ENCODE data around the gene FMNL3. TPM values are rescaled to one million over a fixed set of nuclear protein-coding genes. Genes with fewer than 3 reads are reported as not detected.

The FMNL3 gene
- total and polyA plus RNA-seq, 2 of the 8 experiments (the other 6 are each of a cell fraction or from before 2014, with no cell fraction given): 8.6 to 29.0 TPM

DNA sequence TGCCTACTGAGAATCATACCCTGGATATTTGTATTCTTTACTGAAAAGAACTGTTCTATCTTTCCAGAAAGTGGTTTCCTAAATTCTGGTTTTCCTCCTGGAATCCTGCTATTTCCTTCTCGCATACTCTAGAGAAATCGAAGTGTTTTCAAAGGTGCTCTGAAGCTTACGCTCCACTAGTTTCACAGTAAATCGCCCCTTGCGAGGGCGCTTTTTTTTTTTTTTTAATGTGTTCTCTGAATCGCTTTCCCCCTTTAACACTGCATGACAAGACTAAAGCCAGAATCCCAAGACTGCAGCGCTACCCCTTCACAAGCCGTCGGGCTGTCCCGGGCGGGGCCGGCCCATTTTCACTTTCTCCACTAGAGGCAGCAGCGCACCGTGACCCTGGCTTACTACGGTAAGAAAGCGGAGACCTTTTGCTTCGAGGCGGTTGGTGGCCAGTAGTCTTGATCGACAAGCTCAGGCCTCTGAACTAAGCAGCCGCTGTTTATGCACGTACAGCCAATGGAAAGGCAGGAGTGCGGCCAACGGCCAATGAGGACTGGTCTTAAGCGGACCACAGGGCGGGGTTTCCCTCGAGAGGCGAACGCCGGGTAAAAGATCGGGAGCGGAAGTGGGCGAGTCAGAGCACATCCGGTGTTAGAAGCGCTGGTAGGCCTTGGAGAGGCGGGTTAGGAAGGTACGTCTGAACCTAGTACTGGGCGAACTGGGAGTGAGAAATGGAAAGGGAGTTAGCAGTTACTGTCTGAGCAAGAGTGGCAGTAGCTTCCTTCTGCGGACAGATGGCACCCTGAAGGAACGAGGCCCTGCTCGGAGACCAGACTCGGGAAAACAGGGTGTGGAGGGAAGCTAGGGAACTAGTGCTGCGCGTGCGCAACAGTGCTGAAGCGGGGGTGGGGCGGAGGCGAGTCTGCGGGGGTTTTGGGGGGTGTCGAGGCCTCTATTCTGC is 34.0 kb upstream of the FMNL3 start, which contains the start of gene TMBIM6 (continued):
- TF ChIP-seq, protein P1, sequence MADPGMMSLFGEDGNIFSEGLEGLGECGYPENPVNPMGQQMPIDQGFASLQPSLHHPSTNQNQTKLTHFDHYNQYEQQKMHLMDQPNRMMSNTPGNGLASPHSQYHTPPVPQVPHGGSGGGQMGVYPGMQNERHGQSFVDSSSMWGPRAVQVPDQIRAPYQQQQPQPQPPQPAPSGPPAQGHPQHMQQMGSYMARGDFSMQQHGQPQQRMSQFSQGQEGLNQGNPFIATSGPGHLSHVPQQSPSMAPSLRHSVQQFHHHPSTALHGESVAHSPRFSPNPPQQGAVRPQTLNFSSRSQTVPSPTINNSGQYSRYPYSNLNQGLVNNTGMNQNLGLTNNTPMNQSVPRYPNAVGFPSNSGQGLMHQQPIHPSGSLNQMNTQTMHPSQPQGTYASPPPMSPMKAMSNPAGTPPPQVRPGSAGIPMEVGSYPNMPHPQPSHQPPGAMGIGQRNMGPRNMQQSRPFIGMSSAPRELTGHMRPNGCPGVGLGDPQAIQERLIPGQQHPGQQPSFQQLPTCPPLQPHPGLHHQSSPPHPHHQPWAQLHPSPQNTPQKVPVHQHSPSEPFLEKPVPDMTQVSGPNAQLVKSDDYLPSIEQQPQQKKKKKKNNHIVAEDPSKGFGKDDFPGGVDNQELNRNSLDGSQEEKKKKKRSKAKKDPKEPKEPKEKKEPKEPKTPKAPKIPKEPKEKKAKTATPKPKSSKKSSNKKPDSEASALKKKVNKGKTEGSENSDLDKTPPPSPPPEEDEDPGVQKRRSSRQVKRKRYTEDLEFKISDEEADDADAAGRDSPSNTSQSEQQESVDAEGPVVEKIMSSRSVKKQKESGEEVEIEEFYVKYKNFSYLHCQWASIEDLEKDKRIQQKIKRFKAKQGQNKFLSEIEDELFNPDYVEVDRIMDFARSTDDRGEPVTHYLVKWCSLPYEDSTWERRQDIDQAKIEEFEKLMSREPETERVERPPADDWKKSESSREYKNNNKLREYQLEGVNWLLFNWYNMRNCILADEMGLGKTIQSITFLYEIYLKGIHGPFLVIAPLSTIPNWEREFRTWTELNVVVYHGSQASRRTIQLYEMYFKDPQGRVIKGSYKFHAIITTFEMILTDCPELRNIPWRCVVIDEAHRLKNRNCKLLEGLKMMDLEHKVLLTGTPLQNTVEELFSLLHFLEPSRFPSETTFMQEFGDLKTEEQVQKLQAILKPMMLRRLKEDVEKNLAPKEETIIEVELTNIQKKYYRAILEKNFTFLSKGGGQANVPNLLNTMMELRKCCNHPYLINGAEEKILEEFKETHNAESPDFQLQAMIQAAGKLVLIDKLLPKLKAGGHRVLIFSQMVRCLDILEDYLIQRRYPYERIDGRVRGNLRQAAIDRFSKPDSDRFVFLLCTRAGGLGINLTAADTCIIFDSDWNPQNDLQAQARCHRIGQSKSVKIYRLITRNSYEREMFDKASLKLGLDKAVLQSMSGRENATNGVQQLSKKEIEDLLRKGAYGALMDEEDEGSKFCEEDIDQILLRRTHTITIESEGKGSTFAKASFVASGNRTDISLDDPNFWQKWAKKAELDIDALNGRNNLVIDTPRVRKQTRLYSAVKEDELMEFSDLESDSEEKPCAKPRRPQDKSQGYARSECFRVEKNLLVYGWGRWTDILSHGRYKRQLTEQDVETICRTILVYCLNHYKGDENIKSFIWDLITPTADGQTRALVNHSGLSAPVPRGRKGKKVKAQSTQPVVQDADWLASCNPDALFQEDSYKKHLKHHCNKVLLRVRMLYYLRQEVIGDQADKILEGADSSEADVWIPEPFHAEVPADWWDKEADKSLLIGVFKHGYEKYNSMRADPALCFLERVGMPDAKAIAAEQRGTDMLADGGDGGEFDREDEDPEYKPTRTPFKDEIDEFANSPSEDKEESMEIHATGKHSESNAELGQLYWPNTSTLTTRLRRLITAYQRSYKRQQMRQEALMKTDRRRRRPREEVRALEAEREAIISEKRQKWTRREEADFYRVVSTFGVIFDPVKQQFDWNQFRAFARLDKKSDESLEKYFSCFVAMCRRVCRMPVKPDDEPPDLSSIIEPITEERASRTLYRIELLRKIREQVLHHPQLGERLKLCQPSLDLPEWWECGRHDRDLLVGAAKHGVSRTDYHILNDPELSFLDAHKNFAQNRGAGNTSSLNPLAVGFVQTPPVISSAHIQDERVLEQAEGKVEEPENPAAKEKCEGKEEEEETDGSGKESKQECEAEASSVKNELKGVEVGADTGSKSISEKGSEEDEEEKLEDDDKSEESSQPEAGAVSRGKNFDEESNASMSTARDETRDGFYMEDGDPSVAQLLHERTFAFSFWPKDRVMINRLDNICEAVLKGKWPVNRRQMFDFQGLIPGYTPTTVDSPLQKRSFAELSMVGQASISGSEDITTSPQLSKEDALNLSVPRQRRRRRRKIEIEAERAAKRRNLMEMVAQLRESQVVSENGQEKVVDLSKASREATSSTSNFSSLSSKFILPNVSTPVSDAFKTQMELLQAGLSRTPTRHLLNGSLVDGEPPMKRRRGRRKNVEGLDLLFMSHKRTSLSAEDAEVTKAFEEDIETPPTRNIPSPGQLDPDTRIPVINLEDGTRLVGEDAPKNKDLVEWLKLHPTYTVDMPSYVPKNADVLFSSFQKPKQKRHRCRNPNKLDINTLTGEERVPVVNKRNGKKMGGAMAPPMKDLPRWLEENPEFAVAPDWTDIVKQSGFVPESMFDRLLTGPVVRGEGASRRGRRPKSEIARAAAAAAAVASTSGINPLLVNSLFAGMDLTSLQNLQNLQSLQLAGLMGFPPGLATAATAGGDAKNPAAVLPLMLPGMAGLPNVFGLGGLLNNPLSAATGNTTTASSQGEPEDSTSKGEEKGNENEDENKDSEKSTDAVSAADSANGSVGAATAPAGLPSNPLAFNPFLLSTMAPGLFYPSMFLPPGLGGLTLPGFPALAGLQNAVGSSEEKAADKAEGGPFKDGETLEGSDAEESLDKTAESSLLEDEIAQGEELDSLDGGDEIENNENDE (IDR thresholded peaks at IDR 0.05; ENCODE audit: insufficient replicate concordance, low read length): no peak
- peak in 1 of 2 experiments; percentile 20; a peak in 1 of 3 replicates for TF ChIP-seq EP300 (IDR thresholded peaks at IDR 0.05; ENCODE audit: borderline replicate concordance in 1 of 2, low read depth in 2 of 2, low read length in 2 of 2)
- peak; percentile 50; the same call in 1 of the 2 replicates for TF ChIP-seq EGR1 (IDR thresholded peaks at IDR 0.05; ENCODE audit: borderline replicate concordance, low read depth, low read length)
- no peak for TF ChIP-seq SIRT6 (IDR thresholded peaks at IDR 0.05; ENCODE audit: low read length)
- TF ChIP-seq YY1 (IDR thresholded peaks at IDR 0.05; ENCODE audit: low read depth, low read length): 0 out of 2 replicates have a peak, but pooled peaks have one; percentile 29
- no peak for TF ChIP-seq CEBPB (IDR thresholded peaks at IDR 0.05; ENCODE audit: low read depth, low read length)
- no peak for TF ChIP-seq NANOG (IDR thresholded peaks at IDR 0.05; ENCODE audit: insufficient read depth, low read depth, low read length, poor library complexity, severe bottlenecking)
- peak; percentile 55 to 70 for TF ChIP-seq RAD21 (IDR thresholded peaks at IDR 0.05 in 1 of 2, conservative IDR thresholded peaks at IDR 0.05 in 1 of 2; ENCODE audit: low read depth in 2 of 2, low read length in 2 of 2)

Data from H1 (cell line).